ENCODE measurements around the gene SLC23A1. TPM values are rescaled to one million over a fixed set of nuclear protein-coding genes. Genes with fewer than 3 reads are reported as not detected.
"Not testable (repeated sequence)": the region's sequence is repeated elsewhere in the genome, so short reads cannot be mapped to it uniquely, and the experiment has no call there.

SLC23A1 gene
- total RNA-seq, 1 donor from 2014 or later = not detected

DNA sequence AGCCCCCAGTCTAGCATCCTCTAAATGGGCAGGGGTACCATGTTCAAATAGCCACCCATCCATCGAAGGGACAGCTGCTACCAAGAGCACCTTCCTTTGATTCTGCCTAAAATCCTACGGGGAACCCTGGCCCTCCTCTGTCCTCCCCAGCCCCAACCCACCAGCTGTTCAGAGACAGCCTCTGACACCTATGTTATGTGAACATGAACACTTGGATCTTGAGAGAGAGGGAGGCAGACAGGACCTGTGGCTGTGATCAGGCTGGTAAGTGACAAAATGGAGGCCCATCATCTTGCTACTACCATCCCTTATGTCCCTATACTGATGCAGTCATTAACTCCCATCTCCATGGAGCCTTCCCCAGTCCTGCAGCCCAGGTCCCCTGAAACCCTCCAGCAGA lies 8.2 kb downstream of the SLC23A1 start:
- DNase-seq (ENCODE audit: low spot score in 2 of 2) (peak in 1 of 2 donors; percentile 3), FAIRE-seq (no peak)

DNA sequence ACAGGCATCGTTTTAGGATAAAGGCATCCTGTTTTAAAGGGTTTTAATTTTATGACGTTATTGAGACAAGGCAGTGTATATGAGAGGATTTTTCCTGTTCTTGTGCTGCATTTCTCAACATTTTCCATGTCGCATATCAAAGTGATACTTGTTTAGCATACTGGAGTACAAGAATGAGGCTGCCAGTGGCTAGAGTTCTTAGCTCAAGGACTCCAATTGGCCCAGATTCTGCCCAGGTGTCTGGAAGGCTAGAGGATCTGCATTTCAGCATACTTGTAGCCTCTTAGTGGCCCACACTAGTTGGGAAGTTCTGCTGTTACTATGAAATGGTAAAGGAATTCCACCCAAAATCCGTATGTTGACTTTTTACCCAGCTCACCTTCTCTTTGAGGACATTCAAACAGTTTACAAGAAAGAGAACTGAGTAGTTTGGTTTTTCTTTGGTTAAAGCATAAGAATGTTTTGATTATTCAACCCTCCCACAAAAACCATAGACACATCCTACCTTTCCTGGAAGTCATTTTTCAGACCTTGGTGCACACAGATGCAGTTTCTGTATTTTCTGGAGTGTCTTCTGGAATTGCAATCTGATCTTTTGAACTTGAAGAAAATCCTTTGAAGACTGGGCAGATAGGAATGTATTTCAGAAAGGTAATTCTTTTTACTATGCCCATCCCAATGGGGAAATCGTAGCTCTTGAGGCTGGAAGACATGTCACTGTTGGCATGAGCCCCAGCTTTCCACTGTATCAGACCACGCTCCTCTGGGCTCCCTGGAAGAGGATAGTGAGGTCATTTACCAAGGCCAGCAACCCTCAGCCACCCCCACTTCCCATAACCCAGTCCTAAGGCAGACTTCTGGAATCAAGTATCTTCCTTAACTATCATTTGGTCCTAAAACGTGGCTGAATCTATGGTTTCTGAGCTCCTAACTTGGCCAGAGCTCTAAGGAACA lies 11.3 kb downstream of the SLC23A1 start:
- DNase-seq (ENCODE audit: low spot score in 2 of 2) = no peak
- no peak for FAIRE-seq

DNA sequence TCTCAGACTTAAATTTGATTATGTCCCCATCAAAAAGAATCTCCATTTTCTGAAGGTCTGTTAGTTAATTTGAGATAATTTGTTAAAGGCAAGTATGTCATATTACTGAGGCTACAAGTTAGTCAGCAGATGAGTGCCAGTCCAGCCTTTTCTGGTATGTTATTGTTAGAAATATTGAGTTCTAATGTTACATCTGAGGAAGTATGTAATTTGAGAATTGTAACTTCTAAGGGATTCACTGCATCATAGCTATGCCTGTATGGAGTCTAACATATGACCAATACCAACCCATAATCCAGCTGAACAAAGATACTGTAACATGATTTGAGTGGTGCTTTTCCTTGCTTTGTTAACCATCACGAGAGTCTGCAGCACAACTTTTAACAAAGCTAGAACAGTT lies 13.9 kb downstream of the SLC23A1 start:
- DNase-seq (ENCODE audit: low spot score in 2 of 2) = no peak
- no peak for FAIRE-seq

DNA sequence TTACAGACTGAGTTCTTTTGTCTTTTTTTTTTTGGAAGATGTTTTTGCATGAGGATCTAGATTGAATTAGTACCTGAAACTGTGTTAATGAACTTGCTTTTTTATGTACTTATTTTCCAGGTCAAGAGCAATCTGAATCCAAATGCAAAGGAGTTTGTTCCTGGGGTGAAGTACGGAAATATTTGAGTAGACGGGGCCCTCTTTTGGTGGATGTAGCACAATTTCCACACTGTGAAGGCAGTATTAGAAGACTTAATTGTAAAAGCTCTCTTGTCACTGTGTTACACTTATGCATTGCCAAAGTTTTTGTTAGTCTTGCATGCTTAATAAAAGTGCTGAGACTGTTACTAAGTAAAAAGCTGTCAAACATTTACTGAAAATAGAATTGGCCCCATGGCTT lies 14.5 kb downstream of the SLC23A1 start:
- FAIRE-seq (no peak), DNase-seq (ENCODE audit: low spot score in 2 of 2) (peak in 1 of 2 donors; percentile 5)

DNA sequence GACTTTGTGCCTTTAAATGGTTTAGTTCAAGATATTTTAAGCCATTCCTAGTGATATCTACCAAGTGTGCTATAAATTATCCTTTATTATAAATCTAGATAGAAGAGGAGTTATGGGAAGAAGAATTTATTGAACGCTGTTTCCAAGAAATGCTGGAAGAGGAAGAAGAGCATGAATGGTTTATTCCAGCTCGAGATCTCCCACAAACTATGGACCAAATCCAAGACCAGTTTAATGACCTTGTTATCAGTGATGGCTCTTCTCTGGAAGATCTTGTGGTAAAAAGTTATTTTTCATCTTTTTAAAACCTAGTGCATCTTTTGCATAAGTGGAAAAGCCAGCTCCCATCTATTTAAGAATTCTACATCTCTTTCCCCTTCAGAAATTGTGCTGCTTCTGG lies 18.6 kb downstream of the SLC23A1 start:
- FAIRE-seq = no peak
- DNase-seq (ENCODE audit: low spot score in 2 of 2) = no peak

DNA sequence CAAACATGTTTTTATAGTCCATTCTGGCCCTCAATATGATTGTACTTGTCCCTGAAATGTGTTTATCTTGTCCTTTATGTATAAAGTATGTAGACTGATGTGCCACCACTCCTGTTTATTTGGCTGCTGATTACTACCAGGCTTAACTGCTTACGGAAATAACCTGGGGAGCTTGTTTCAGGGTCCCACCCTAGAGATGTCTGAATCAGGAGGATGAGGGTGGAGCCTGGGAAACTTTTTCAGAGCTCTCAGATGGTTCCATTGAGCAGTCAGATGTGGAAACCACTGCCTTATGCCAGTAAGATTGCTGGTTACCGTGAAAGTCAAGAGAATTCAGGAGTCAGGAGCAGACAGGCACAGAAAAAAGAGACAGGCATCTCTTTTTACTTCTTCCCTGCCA lies 19.2 kb downstream of the SLC23A1 start:
- FAIRE-seq (no peak), DNase-seq (ENCODE audit: low spot score in 2 of 2) (no peak)

DNA sequence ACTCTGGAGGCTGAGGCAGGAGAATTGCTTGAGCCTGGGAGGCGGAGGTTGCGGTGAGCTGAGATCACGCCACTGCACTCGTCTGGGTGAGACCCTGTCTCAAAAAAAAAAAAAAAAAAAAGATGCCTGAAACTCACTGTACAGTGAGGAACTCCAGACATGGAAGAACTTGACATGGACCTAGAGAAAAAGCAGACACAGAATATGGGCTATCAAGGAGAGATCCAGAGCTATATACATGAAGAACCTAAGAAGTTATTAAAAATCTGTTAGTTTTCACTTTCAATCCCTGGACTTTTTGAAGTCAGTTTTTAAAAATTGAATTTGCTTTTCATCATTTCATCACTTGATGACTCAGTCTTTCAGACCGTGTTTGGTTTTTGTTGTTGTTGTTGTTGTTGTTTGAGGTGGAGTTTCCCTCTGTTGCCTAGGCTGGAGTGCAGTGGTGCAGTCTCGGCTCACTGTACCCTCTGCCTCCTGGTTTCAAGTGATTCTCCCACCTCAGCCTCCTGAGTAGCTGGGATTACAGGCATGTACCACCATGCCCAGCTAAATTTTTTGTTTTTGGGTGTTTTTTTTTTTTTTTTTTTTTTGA lies 21.2 kb downstream of the SLC23A1 start:
- FAIRE-seq (no peak), DNase-seq (ENCODE audit: low spot score in 2 of 2) (no peak)

DNA sequence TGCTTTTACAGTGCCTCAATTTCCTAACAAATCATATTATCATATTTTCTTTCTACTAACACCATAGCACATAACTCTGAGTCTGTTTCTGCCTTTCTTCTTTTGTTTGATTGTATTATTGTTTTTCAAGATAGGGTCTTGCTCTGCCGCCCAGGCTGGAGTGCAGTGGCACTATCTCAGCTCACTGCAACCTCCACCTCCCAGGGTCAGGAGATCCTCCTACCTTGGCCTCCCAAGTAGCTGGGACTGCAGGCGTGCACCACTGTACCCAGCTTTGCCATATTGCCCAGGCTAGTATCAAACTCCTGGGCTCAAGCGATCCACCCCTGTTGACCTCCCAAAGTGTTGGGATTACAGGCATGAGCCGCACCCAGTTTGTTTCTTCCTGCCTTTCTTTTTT lies 22.7 kb downstream of the SLC23A1 start:
- no peak for DNase-seq (ENCODE audit: low spot score in 2 of 2)
- FAIRE-seq = no peak

DNA sequence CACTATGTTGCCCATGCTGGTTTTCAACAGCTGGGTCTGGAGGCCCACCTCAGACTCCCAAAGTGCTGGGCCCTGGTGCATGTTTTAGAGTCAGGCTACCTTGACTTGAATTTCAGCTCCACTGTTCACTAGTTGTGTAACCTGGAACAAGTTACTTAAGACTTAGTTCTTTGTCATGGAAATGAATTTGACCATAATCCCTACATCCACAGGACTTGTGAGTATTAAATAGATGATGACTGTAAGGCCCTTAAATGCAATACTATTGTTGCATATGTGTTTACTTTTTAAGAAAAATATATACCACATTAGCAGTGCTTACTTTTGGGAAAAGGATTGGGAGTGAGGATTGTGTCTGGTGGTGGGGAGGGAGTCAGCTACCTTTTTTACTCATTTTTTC lies 25.0 kb downstream of the SLC23A1 start:
- FAIRE-seq = no peak

DNA sequence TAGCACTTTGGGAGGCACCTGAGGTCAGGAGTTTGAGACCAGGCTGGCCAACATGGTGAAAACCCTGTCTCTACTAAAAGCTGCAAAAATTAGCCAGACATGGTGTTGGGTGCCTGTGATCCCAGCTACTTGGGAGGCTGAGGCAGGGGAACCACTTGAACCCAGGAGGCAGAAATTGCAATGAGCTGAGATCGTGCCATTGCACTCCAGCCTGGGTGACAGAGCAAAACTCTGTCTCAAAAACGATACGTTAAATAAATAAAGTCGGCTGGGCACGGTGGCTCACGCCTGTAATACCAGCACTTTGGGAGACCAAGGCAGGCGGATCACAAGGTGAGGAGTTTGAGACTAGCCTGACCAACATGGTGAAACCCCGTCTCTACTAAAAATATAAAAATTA lies 27.2 kb downstream of the SLC23A1 start:
- DNase-seq (ENCODE audit: low spot score in 2 of 2); FAIRE-seq: not testable (repeated sequence)

More for the DNA sequence above, 25.0 kb downstream of the SLC23A1 start:
- DNase-seq (ENCODE audit: low spot score in 2 of 2) = no peak

DNA sequence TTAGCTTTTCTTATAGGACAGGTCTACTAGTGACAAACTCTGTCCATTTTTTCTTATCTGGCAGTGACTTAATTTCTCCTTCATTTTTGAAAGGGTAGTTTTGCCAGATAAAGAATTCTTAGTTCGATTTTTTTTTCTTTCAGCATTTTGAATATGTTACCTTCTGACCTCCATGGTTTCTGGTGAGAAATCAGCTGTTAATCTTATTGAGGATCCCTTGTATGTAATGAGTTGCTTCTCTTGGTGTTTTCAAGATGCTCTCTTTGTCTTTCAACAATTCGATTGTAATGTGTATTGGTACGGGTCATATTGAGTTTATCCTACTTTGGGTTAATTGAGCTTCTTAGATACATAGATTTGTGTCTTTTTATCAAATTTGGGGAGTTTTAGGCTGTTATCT lies 28.9 kb downstream of the SLC23A1 start:
- no peak for DNase-seq (ENCODE audit: low spot score in 2 of 2)
- no peak for FAIRE-seq

DNA sequence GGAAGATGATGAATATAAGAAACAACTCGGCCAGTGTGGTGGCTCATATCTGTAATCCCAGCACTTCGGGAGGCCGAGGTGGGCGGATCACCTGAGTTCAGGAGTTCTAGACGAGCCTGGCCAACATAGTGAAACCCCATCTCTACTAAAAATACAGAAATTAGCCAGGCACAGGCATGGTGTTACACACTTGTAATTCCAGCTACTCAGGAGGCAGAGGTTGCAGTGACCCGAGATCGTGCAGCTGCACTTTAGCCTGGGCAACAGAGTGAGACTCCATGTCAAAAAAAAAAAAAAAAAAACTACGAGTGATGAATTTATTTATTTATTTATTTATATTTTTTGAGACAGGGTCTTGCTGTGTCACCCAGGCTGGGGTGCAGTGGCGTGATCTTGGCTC lies 35.2 kb downstream of the SLC23A1 start:
- not testable (repeated sequence) for FAIRE-seq; DNase-seq (ENCODE audit: low spot score in 2 of 2)

DNA sequence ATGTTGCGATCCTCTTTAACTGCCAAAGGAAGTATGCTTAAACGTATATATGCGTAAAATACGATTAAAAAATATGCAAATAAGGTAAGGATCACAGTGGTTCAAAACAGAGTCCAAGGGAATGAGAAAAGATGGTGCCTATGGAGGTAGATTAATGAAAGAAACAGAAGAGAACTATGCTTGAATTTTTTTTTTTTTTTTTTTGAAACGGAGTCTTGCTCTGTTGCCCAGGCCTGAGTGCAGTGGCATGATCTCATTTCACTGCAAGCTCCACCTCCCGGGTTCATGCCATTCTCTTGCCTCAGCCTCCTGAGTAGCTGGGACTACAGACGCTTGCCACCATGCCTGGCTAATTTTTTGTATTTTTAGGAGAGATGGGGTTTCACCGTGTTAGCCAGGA lies 37.7 kb downstream of the SLC23A1 start:
- not testable (repeated sequence) for DNase-seq (ENCODE audit: low spot score in 2 of 2); FAIRE-seq

DNA sequence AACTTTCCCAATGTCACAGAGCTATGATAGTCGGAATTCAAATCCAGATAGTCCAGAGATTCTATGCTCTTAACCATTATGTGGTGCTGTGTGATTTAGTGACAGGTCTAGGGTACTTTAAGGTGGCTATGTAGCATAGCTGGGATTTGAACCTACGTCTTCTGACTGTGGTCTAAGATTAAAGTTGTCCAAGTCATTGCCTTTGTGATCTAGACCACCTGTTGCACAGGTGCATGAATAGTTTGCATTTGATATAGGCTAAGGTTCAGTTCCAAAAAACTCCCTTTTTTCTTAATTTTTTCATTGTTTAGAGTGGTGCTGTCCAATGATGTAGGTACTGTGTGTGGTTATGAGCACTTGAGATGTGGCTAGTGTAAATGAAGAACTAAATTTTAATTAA lies 38.9 kb downstream of the SLC23A1 start:
- DNase-seq (ENCODE audit: low spot score in 2 of 2) (no peak), FAIRE-seq (no peak)

DNA sequence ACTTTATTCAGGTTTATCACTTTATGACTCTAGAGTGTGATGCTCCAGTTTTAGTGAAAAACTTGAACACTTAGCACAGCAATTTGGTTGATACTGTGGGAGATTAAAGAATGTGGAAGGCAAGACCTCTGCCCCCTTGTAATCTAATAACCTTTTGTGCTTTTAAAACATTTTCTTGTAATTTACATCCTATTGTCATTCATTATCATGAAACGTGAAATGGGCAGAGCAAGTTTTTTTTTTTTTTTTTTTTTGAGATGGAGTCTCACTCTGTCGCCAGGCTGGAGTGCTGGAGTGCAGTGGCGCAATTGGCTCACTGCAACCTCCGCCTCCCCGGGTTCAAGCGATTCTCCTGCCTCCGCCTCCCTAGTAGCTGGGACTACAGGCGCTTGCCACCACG lies 39.6 kb downstream of the SLC23A1 start:
- DNase-seq (ENCODE audit: low spot score in 2 of 2) = no peak
- FAIRE-seq = no peak

DNA sequence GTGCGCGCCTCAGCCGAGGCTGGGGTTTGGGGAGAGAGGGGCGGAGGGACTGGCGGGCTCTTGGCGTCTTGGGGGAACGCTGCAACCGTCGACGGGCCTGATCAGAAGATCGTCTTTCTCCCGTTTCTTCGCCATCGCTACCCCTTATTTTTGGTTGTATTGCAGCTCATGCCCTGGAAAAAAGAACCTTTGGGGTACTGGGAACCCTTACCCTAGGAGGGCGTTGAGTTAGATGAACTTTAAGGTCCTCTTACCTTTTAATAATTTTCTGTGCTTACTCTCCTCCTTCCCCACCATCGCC lies 40.7 kb downstream of the SLC23A1 start:
- FAIRE-seq (no peak), DNase-seq (ENCODE audit: low spot score in 2 of 2) (no peak)

DNA sequence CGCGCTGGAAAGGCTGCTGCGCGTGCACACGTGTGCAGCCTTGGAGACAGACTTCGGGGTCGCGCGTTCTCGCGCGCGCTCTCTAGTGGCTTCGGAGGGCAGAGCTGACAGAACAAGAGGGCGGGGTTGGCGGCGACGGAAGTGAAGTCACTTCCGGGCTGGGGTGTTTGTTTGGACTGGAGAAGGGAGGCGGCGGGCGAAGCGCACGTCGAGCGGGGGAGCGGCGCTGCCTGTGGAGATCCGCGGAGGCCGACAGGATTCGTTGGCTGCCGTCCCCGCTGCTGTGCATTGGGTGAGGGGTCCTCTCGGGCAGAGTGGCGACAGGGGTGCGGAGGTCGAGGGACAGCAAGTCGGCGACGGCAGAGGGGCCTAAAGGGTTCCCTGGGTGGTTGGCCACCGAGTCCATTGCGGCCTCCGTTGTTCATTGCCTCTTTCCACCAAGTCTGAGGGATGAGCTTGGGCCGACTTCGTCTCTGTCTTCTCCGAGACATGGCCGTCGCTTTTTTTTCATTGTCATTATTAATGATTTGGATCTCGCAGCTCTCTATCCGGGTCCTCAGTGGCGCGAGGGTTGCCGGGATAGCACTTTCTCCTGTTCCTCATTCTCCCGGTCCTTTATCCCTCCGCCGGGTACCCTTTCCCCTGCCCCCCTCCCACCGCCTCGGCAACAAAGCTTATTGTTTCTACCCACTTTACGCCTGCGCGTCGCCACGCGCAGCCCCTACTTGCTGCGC lies 41.2 kb downstream of the SLC23A1 start, which contains the start of gene PAIP2:
Gene PAIP2, plus strand, starts transcription at position 166 of the 734 bp plus-strand sequence. CDS start 21,931 bp downstream, outside the sequence.
- FAIRE-seq = peak; percentile 33

DNA sequence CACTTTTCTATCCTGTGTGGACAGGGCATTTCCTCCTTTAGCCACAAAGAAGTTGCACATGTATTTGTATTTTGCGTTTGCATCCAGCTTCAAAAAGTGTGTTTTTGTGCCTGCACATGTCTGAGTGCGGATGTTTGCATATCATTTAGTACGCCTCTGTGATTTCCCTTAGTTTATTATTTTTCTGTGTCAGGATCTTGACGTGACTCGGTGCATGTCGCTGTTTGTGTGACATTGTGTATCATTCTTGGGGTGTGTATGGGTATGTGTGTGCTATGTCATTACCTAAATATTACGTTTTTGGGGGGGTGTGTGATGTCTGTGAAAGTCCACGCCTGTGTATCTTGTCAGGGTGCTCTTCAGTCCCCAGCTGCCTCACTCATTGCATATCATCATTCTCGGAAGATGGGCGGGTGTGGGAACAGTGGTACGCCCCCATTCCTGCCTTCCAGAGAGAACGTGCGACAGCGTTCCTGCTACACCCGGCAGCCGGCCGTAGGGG lies 41.9 kb downstream of the SLC23A1 start:
- FAIRE-seq (no peak), DNase-seq (ENCODE audit: low spot score in 2 of 2) (no peak)

More for the DNA sequence above, 41.2 kb downstream of the SLC23A1 start, which contains the start of gene PAIP2:
- DNase-seq (ENCODE audit: low spot score in 2 of 2) = peak; percentile 81 to 90

DNA sequence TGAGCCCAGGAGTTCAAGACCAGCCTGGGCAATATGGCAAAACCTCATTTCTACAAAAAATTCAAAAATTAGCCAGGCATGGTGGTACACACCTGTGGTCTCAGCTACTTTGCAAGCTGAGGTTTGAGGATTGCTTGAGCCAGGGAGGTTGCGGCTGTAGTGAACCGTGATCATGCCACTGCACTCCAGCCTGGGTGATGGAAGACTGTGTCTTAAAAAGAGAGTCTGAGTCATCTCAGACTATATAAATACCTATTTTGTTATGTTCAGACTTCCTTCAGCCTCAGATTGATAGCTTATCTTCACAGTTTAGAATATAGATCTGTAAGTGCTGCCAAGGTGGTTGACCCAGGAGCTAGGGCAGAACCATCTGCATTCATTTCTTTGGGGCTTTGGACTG lies 43.0 kb downstream of the SLC23A1 start:
- no peak for FAIRE-seq
- no peak for DNase-seq (ENCODE audit: low spot score in 2 of 2)

DNA sequence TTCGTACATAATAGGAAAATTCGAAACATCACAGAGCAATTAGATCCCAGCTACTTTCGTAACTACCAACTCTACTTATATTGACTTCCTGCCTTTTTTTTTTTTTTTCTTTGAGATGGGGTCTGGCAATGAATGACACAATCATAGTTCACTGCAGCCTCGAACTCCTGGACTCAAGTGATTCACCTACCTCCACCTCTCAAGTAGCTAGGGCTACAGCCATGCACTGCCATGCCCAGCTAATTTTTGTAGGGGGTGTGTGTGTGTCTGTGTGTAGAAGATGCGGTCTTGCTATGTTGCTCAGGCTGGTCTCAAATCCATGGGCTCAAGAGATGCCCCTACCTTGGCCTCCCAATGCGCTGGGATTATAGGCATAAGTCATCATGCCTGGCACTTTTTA lies 47.3 kb downstream of the SLC23A1 start:
- DNase-seq (ENCODE audit: low spot score in 2 of 2) (no peak), FAIRE-seq (no peak)
